Occipital lobe (tissue), 2 donors: ENCODE data around the gene PRCP. TPM values are rescaled to one million over a fixed set of nuclear protein-coding genes. Genes with fewer than 3 reads are reported as not detected.

Experiments
- DNase-seq: peaks from one replicate; lab custom pipeline; 2025; lab: John Stamatoyannopoulos, UW
- total RNA-seq: library from RNA; depleted of rRNA; stranded (reverse); fragments of >200 nt; gene quantifications from one replicate; pipeline ENCODE4 v1.2.3, GENCODE V29; 2014

The PRCP gene
- total RNA-seq, 1 donor from 2014 or later, result 29.8 TPM

- no peak for DNase-seq
These were observed 68.9 kb downstream of the PRCP start for GRCh38 chr11:82831364-82831763.

GRCh38 chr11:82830746-82831145 is 69.5 kb downstream of the PRCP start:
- no peak for DNase-seq

GRCh38 chr11:82829101-82829500 is 71.1 kb downstream of the PRCP start:
- DNase-seq, result no peak

GRCh38 chr11:82828472-82828871 is 71.8 kb downstream of the PRCP start:
- no peak for DNase-seq

GRCh38 chr11:82826526-82826925 is 73.7 kb downstream of the PRCP start:
- no peak for DNase-seq

GRCh38 chr11:82823647-82824619 is 76.3 kb downstream of the PRCP start:
- DNase-seq, result no peak

- no peak for DNase-seq
These were observed 81.7 kb downstream of the PRCP start for GRCh38 chr11:82818409-82819043.

- no peak for DNase-seq
These were observed 84.8 kb downstream of the PRCP start for GRCh38 chr11:82815406-82815805.

- DNase-seq, result no peak
These were observed 85.9 kb downstream of the PRCP start for GRCh38 chr11:82814379-82814778.

- DNase-seq, result no peak
These were observed 88.9 kb downstream of the PRCP start for GRCh38 chr11:82811369-82811768.

GRCh38 chr11:82810738-82811137 is 89.5 kb downstream of the PRCP start:
- DNase-seq, result no peak

GRCh38 chr11:82810326-82810725 is 89.9 kb downstream of the PRCP start:
- DNase-seq, result no peak

GRCh38 chr11:82807646-82808045 is 92.6 kb downstream of the PRCP start:
- DNase-seq, result no peak

GRCh38 chr11:82802710-82803109 is 97.5 kb downstream of the PRCP start:
- DNase-seq, result no peak

- peak; percentile 7 for DNase-seq
These were observed 103.0 kb downstream of the PRCP start for GRCh38 chr11:82796998-82797961.

- no peak for DNase-seq
These were observed 105.7 kb downstream of the PRCP start for GRCh38 chr11:82794490-82794889.

- no peak for DNase-seq
These were observed 107.2 kb downstream of the PRCP start for GRCh38 chr11:82792822-82793569.

- no peak for DNase-seq
These were observed 107.9 kb downstream of the PRCP start for GRCh38 chr11:82792319-82792718.

- no peak for DNase-seq
These were observed 108.5 kb downstream of the PRCP start for GRCh38 chr11:82791779-82792178.

- DNase-seq, result no peak
These were observed 109.3 kb downstream of the PRCP start for GRCh38 chr11:82790723-82791484.
